Activated B cell treated with CpG ODN at 0.5 μM for 24 hours (primary cell): ENCODE measurements around the gene KCNJ9. TPM values are rescaled to one million over a fixed set of nuclear protein-coding genes. Genes with fewer than 3 reads are reported as not detected.

Source experiments
- ATAC-seq: fragments of 200-7000 bp; cut with Tn5 transposase; one replicate; pipeline ENCODE4 v1.10.0; 2021; ENCODE audit warnings: low read depth, mild to moderate bottlenecking, moderate library complexity
- CTCF ChIA-PET: fragments of 350-600 bp; sonication (Branson Sonifier 250); formaldehyde crosslinking; loops from one replicate; lab custom pipeline; 2021; ENCODE audit warnings: antibody characterized with exemption; lab: Charles Lee
- POLR2A ChIA-PET: fragments of 350-600 bp; sonication (Branson Sonifier 250); formaldehyde crosslinking; loops from one replicate; lab custom pipeline; 2021; ENCODE audit warnings: antibody characterized with exemption; lab: Charles Lee
- DNase-seq: peaks from one replicate; pipeline ENCODE4 v3.0.0; 2022
- H3K27ac Mint-ChIP-seq: one replicate; pipeline ENCODE4 v1.8.0; 2020; ENCODE audit warnings: mixed read lengths
- H3K27me3 Mint-ChIP-seq: one replicate; pipeline ENCODE4 v1.8.0; 2021; ENCODE audit warnings: mixed read lengths
- H3K36me3 Mint-ChIP-seq: one replicate; pipeline ENCODE4 v1.8.0; 2021; ENCODE audit warnings: low read depth, mixed read lengths
- H3K4me1 Mint-ChIP-seq: one replicate; pipeline ENCODE4 v1.8.0; 2021; ENCODE audit warnings: mixed read lengths
- H3K4me3 Mint-ChIP-seq: one replicate; pipeline ENCODE4 v1.8.0; 2020; ENCODE audit warnings: mild to moderate bottlenecking, mixed read lengths
- H3K9me3 Mint-ChIP-seq: one replicate; pipeline ENCODE4 v1.8.0; 2020; ENCODE audit warnings: mixed read lengths
- CTCF ChIP-seq: fragments of 200-600 bp; IDR thresholded peaks from one replicate; pipeline ENCODE4 v1.8.0; 2022; ENCODE audit warnings: antibody characterized with exemption, mild to moderate bottlenecking
- intact Hi-C: fragments of 100-400 bp; cut with micrococcal nuclease; formaldehyde crosslinking; loops from one replicate; pipeline ENCODE4 v1.15.1; 2024
- total RNA-seq: library from RNA; stranded (reverse); gene quantifications from 2 replicates; pipeline ENCODE4 v1.2.3, GENCODE V29; 2022

The KCNJ9 gene
- total RNA-seq, 1 donor from 2014 or later, result not detected

GRCh38 chr1:160112357-160112756, 31.0 kb downstream of the KCNJ9 start:
- POLR2A ChIA-PET, result no interaction called here
- Mint-ChIP-seq H3K4me3 (no peak overlapping the region), H3K4me1 (peaks cover 5% of the 10 kb centered on the region), H3K27me3 (peaks cover 22% of the 10 kb centered on the region), H3K36me3 (no peaks in the 10 kb centered on the region), H3K27ac (no peak overlapping the region), H3K9me3 (no peaks in the 10 kb centered on the region)
- no peak for TF ChIP-seq CTCF
- CTCF ChIA-PET, result no interaction called here
- intact Hi-C loops, result no loop called here
- ATAC-seq (no peak), DNase-seq (no peak)

GRCh38 chr1:160113407-160113806, 32.1 kb downstream of the KCNJ9 start:
- H3K4me3 Mint-ChIP-seq, result no peak overlapping the region
- no peak overlapping the region for H3K27ac Mint-ChIP-seq
- POLR2A ChIA-PET, result no interaction called here
- no peak for TF ChIP-seq CTCF
- CTCF ChIA-PET, result no interaction called here
- DNase-seq (no peak), ATAC-seq (no peak)
- peaks cover 5% of the 10 kb centered on the region for H3K4me1 Mint-ChIP-seq
- no peaks in the 10 kb centered on the region for H3K9me3 Mint-ChIP-seq
- H3K27me3 Mint-ChIP-seq, result peaks cover 25% of the 10 kb centered on the region
- no peaks in the 10 kb centered on the region for H3K36me3 Mint-ChIP-seq
- intact Hi-C loops, result no loop called here

DNA sequence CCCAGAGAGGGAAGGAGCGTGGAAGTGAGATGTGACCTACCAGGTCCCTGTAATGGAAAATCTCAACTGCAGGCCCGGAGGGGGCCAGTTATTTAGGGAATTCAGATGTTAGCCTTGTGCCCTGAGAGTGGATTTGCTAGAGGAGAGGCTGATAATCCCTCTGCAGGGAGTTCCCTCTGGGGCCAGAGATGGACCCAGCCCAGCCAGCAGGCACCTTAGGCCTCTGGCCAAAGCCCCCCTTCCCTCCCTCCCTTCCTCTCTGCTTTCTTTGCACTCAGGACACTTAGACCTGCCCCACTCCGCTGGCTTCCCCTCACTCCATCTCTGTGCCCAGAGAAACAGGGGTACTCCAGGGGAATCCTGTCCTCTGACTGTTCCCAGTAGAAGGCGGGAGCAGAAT, 32.7 kb downstream of the KCNJ9 start:
- no peaks in the 10 kb centered on the region for H3K4me1 Mint-ChIP-seq
- no peak for TF ChIP-seq CTCF
- no peaks in the 10 kb centered on the region for H3K36me3 Mint-ChIP-seq
- intact Hi-C loops, result no loop called here
- DNase-seq (no peak), ATAC-seq (no peak)
- H3K4me3 Mint-ChIP-seq, result no peak overlapping the region
- no peaks in the 10 kb centered on the region for H3K9me3 Mint-ChIP-seq
- ChIA-PET CTCF (no interaction called here), POLR2A (no interaction called here)
- H3K27me3 Mint-ChIP-seq, result peaks cover 24% of the 10 kb centered on the region
- H3K27ac Mint-ChIP-seq, result no peak overlapping the region

- ATAC-seq (no peak), DNase-seq (no peak)
- Mint-ChIP-seq H3K27ac (no peak within 1 kb of the TSS), H3K4me1 (no peaks in the 10 kb centered on the region), H3K36me3 (no peaks in the 10 kb centered on the region), H3K9me3 (no peaks in the 10 kb centered on the region), H3K4me3 (no peak within 1 kb of the TSS), H3K27me3 (peaks cover 21% of the 10 kb centered on the region)
- POLR2A ChIA-PET, result no interaction called here
- intact Hi-C loops, result no loop called here
- TF ChIP-seq CTCF, result no peak
- CTCF ChIA-PET, result no interaction called here
Observed at GRCh38 chr1:160115545-160116282, 34.4 kb downstream of the KCNJ9 start, which contains the start of gene ATP1A2. Gene ATP1A2 (plus strand): TSS chr1:160115759. CDS start chr1:160115862, 103 bp downstream.

DNA sequence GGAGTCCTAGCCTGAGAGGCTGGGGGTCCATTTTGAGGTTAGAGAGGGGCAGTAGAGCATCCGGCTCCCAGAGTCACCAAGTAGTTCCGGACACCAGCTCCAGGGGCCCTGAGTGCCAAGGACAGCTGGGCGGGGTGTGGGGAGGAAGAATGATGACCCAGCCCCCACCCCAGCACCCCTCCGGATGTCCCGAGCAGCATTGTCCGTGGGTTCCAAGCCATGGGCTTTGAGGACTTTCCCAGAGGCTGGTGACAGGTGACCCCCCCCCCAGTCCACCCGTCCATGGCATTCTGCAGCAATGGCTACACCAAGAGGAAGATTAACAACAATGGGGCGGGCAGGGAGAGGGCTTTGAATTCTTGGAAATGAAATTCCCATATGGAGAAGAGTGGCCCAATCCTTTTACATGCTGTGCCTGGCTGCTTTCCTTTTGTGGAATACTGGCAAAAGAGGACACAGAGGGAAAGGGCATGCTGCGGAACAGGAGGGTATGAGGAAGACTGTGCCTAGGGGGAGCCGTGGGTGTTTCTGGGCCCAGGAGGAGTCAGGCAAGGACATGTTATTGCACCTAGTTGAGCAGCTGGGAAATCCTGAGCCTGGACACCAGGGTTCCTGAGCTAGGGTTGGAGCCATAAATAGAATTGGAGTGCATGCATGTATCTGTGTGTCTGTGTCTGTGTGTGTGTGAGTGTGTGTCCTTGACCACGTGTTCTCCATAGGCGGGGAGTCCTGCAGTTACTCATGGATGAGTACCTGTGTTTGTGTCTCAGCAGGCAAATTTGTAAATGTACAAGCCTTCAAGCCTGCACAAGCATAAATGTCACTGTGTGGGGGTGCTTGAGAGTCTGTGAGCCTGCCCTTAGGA, 35.2 kb downstream of the KCNJ9 start:
- POLR2A ChIA-PET, result no interaction called here
- no peak overlapping the region for H3K27ac Mint-ChIP-seq
- no peak for ATAC-seq
- intact Hi-C loops, result no loop called here
- DNase-seq, result no peak
- no peaks in the 10 kb centered on the region for H3K4me1 Mint-ChIP-seq
- no peak overlapping the region for H3K4me3 Mint-ChIP-seq
- CTCF ChIA-PET, result no interaction called here
- H3K27me3 Mint-ChIP-seq, result peaks cover 18% of the 10 kb centered on the region
- no peak for TF ChIP-seq CTCF
- no peaks in the 10 kb centered on the region for H3K36me3 Mint-ChIP-seq
- no peaks in the 10 kb centered on the region for H3K9me3 Mint-ChIP-seq
